GM12865 (cell line): ENCODE measurements around the gene PCNX3.
A peak's percentile ranks its signal among the peaks of the same experiment; 100 is the strongest.

Experiments
- DNase-seq: peaks from one replicate; pipeline ENCODE4 v3.0.0; 2010; ENCODE audit warnings: low read depth
- H3K4me3 ChIP-seq: 2 replicates; pipeline ENCODE4 v1.5.1; 2011; ENCODE audit warnings: mild to moderate bottlenecking, low read depth, low read length, control low read depth
- CTCF ChIP-seq: IDR thresholded peaks from 2 replicates; pipeline ENCODE4 v1.5.1; 2011; ENCODE audit warnings: low read length, control low read depth, low read depth, inconsistent platforms; ENCODE audit not compliant: insufficient read depth; ENCODE audit errors: missing control alignments

PCNX3 gene

GRCh38 chr11:65623177-65623576 is 7.6 kb downstream of the PCNX3 start:
- TF ChIP-seq CTCF = no peak
- DNase-seq = no peak
- H3K4me3 ChIP-seq = no peak overlapping the region

GRCh38 chr11:65623852-65624616 is 8.5 kb downstream of the PCNX3 start:
- DNase-seq = no peak
- TF ChIP-seq CTCF = no peak
- H3K4me3 ChIP-seq = no peak overlapping the region

GRCh38 chr11:65624931-65625627 is 9.5 kb downstream of the PCNX3 start:
- no peak overlapping the region for H3K4me3 ChIP-seq
- DNase-seq = no peak
- TF ChIP-seq CTCF = no peak

GRCh38 chr11:65625628-65626342 is 10.2 kb downstream of the PCNX3 start:
- peak; percentile 76 for TF ChIP-seq CTCF
- peak; percentile 62 for DNase-seq

GRCh38 chr11:65627202-65627601 is 11.6 kb downstream of the PCNX3 start:
- no peak for TF ChIP-seq CTCF
- H3K4me3 ChIP-seq = no peak overlapping the region
- no peak for DNase-seq

More at GRCh38 chr11:65625628-65626342, 10.2 kb downstream of the PCNX3 start:
- no peak overlapping the region for H3K4me3 ChIP-seq

- no peak for TF ChIP-seq CTCF
- H3K4me3 ChIP-seq = no peak overlapping the region
- no peak for DNase-seq
Observed at GRCh38 chr11:65629579-65629978, 14.0 kb downstream of the PCNX3 start.
